ENCODE data around the gene CDK5RAP2.

Gene CDK5RAP2

DNA sequence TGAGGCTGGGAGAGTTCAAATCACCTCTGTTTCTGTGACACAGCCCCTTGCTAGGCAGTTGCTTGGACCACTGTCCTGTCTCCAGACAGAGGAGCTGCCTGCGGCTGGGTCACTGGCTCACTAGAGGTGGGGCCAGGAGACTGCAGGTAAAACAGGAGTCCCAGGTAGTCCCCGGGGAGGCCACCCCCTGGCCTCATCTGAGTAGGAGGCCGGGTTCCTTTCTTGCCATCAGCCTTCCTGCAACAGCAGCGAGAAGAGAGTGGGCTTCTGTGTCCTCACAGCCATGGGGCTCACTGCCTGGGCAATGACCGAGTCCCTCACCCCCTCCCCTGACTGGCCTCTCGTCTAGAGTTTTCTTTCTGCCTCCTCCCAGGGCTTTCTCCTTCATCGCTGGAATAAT is 197.5 kb downstream of the CDK5RAP2 start:
- DNase-seq (ENCODE audit: low read depth) = no peak

GRCh38 chr9:120381839-120382238 is 198.1 kb downstream of the CDK5RAP2 start:
- DNase-seq (ENCODE audit: low read depth) = no peak

- DNase-seq (ENCODE audit: low read depth) = no peak
Observed at GRCh38 chr9:120379611-120380010, 200.4 kb downstream of the CDK5RAP2 start.

DNA sequence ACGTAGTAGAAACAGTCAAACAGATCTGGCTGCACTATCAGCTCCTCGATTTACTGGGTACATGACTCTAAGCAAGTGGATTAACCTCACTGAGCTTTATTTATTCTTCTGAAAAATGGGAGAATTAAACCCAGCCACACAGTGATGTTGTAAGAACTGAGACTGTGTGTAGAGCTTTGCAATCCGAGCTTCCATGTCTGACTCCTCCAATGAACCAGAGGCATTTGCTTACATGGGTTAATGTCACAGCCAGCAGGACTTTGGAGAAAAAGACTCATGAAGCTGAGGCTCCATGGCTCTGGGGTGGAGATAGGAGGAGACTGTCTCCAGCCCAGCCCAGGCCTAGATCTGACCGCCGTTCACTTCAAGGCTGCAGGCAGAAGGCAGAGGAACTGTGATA is 201.3 kb downstream of the CDK5RAP2 start:
- no peak for DNase-seq (ENCODE audit: low read depth)

DNA sequence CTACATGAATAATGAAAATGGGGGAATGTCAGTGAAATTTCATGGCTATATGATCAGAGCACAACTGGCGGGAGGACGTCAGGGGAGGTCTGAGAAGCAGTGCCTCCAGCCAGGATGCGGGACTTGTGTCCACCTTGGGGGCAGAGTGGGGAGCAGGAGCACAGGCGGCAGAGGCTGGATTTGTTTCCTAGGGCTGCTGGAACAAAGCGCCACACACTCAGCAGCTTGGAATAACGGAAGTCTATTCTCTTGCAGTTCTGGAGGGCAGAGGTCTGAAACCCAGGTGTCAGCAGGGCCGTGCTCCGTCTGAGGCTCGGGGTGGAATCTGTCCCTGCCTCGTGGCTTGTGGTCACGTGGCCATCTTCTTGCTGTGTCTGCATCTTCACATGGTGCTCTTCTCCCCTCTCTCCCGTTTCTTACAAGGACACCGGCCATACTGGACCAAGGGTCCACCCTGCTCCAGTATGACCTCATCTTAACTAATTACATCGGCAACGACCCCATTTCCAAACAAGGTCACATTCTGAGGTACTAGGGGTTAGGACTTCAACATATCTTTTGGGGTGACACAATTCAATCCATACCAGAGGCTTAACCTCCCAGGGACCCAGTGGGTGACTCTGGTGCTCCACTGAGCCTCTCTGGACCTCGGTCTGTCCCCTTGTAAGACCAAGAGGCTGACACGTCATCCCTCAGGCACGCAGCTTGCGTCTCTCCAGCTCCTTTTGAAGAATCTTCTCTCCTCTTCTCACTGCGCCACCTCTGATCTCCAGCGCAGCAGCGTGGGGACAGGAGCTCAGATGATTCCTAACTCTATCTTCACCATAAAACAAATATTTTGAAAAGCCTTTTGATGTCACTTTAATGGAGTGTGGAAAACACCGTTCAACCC is 202.5 kb downstream of the CDK5RAP2 start:
- DNase-seq (ENCODE audit: low read depth) = no peak

DNA sequence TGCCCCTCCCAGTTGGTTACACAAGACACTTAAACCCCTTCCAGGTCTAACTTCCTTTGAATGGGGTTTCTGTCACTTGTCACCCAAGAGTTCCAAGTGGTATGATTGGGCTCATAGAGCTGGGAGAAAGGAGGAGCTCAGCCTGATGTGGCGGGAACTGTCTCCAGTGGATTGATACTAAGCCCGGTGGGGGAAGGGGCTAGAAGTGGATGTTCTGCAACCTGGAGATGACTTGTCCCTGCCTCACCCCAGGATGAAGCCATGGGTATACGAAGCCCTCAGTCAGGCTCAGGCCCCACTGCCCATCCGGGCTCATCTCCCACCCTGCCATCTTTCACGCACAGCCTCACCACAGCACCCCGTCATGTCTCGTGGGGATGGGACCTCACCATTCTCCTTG is 203.9 kb downstream of the CDK5RAP2 start:
- no peak for DNase-seq (ENCODE audit: low read depth)

- DNase-seq (ENCODE audit: low read depth) = no peak
Observed at GRCh38 chr9:120375316-120375715, 204.7 kb downstream of the CDK5RAP2 start.

GRCh38 chr9:120374817-120375216 is 205.2 kb downstream of the CDK5RAP2 start:
- DNase-seq (ENCODE audit: low read depth) = no peak

GRCh38 chr9:120374239-120374638 is 205.7 kb downstream of the CDK5RAP2 start:
- DNase-seq (ENCODE audit: low read depth) = no peak

- no peak for DNase-seq (ENCODE audit: low read depth)
Observed at GRCh38 chr9:120372040-120372439, 207.9 kb downstream of the CDK5RAP2 start.

DNA sequence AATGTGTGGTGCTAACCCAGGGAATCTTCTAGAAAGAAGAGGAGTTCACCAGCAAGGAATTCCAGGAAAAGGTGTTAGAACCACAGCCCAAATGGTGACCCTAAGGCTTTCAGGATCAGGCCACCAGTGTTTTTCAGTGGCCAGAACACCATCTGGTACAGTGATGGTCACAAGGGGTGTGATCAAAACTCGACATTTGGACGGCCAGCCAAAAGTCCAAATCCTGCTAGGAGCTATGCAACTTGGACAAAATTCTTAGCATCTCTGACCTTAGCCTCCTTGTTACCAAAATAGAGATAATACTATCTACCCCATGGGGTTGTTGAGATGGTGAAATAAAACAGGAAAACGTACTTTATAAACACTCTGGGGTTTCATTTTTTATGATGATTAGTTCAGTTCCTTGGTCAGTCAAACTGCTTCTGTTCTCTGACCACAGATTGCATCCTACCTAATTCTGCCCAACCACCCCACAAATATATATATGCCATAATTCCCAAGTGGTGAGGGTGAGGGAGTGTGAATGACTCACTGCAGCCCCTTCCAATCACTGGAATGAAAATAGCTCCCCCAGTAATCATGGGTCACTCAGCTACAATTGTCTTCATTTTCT is 210.3 kb downstream of the CDK5RAP2 start:
- no peak for DNase-seq (ENCODE audit: low read depth)

DNA sequence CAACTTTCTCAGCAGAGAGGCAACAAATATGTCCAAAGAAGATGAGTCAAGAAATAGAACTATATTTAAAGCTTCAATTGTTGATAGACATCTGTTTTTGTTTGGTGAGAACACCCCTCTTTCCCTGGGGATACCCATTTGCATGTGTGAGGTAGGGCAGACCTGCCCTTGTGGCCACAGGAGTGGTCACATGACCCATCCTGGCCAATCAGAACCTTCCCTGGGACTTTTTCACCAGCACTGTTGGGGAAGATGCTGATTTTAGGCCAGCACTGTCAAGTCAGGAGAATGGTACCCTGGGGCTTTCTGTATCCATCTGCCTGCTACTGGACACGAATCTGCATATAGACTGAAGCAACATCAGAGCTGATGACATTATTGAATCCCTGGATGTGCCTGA is 211.2 kb downstream of the CDK5RAP2 start:
- no peak for DNase-seq (ENCODE audit: low read depth)

GRCh38 chr9:120366644-120367019 is 213.3 kb downstream of the CDK5RAP2 start:
- no peak for DNase-seq (ENCODE audit: low read depth)

DNA sequence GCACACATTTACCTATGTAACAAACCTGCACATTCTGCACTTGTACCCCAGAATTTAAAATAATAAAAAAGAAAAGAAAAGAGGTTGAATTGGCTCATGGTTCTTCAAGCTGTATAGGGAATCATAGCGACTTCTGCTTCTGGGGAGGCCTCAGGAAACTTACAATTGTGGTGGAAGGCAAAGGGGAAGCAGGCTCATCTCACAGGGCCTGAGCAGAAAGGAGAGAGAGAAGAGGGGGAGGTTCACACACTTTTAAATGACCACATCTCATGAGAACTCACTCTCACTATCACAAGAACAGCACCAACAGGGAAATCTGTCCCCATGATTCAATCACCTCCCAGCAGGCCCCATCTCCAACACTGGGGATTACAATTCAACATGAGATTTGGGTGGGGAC is 214.6 kb downstream of the CDK5RAP2 start:
- no peak for DNase-seq (ENCODE audit: low read depth)

DNA sequence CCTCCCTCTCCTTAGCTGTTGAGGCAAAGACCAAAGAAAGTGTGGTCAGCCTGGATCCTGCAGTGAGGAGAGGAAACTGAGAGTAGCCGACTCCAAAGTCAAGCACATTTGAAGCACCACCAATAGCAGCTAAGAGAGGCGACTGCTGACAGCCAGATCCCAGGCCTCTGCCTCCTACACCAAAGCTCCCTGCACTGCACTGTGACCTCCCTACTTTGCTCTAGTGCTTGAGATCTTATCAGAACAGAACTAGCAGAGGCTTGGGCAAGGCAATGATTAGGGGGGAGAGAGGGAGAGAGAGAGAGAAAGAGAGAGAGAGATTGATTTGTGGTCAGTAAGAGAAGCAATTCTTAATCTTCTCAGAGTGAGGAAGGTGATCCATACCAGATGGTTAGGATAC is 216.3 kb downstream of the CDK5RAP2 start:
- no peak for DNase-seq (ENCODE audit: low read depth)

DNA sequence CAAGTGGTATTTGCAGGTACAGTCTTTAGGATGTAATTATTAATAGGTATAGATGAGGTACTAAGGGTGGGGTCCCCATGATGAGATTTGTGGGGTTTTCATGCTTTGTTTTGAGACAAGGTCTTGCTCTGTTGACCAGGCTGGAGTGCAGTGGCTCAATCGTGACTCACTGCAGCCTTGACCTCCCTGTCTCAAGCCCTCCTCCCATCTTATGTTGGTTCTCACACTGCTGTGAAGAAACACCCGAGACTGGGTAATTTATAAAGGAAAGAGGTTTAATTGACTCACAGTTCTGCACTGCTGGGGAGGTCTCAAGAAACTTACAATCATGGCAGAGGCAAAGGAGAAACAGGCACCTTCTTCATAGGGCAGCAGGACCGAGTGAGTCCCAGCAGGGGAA is 217.5 kb downstream of the CDK5RAP2 start:
- DNase-seq (ENCODE audit: low read depth) = no peak

- no peak for DNase-seq (ENCODE audit: low read depth)
Observed at GRCh38 chr9:120361551-120361950, 218.4 kb downstream of the CDK5RAP2 start.

DNA sequence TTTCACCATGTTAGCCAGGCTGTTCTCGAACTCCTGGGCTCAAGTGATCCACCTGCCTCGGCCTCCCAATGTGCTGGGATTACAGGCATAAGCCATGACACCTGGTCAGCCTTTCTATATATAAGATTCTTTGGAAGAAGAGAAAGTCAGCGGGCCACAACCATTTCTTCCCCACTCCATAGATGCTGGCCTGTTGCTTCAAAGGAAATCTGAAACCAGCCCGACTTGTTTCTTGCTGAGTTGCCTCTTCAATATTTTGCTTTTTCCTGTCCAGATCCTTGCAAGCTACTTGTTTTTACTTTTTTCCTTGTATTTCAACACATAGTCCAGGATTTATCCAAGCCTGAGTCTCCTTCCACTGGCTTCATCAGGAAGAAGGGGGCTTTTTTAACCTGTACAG is 219.5 kb downstream of the CDK5RAP2 start:
- no peak for DNase-seq (ENCODE audit: low read depth)

DNA sequence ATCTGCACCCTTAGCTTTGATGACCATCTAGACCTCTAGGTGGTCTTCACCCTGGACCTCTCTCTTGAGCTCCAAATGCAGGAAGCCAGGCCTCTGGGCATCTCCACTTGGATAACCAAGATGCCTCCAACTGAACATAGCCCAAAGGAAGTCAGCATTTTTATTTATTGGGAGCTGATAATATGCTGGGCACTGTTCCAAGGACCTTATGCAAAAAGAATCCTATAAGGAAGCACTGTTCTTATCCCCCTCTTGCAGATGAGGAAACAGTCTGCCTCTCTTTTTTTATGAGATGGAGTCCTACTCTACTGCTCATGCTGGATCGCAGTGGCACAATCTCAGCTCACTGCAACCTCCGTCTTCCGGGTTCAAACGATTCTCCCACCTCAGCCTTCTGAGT is 219.9 kb downstream of the CDK5RAP2 start:
- no peak for DNase-seq (ENCODE audit: low read depth)

DNA sequence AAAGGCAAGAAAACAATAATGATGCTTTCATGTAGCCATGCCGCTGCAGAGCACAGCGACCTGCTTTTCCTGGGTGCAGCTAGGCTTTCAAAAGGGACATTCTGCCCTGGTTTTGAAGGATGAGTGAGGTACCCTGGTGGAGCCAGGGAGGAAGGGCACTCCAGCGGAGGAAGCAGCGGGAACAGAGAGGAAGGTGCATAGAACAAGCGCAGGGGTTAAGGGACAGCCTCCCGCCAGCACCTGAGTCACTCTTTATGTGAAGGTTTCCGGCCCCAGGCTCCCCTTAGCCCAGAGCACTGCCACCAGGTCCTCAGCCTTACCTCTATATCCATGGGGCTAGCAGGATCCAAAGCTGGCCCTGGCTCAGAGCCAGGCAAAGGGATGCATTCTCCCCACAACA is 221.1 kb downstream of the CDK5RAP2 start:
- DNase-seq (ENCODE audit: low read depth) = no peak

DNA sequence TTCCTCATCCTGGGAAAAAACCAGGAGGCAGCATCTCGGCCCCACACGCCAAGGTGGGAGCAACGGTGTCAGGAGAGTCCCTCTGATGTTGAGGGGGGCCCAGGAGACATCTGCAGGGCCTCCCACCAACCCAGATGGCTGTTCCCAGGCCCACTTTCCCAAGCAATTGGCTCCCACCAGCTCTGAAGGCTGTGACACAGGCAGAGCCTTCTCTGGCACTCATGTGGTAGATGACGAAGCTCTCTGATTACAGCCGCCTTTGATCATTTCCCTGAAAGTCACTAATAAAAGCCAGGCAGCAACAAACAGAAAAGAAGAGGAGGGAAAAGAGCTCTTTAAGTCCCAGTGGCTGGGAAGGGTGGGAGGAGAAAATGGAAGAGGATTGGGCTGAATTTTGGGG is 226.5 kb downstream of the CDK5RAP2 start:
- no peak for DNase-seq (ENCODE audit: low read depth)

- DNase-seq (ENCODE audit: low read depth) = no peak
Observed at GRCh38 chr9:120351106-120351505, 228.9 kb downstream of the CDK5RAP2 start.

- no peak for DNase-seq (ENCODE audit: low read depth)
Observed at GRCh38 chr9:120350596-120350995, 229.4 kb downstream of the CDK5RAP2 start.

DNA sequence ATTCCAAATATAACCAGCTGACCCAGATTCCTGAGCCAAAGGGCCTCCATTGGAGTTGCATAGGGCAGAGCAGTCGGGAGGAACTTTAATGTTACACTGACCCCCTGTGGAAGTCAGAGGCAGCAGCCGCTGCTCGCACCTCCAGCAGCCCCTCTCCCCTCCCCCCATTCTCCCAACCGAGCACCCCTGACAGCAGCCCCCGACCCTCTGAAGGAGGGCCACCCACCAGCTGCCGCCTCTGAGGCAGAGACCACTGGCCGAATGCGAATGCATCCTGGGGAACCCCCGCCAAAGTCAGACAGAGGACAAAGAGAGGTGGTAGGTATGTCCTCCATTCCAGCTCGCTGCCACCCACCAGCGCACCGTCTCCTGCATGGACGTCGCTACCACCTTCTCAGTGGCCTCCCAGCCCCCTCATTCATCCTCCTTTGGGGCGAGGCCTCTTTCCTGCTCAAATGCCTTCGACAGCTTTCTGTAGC is 231.0 kb downstream of the CDK5RAP2 start:
- DNase-seq (ENCODE audit: low read depth) = no peak
